Measurements from ENCODE around the gene LRBA. TPM values are rescaled to one million over a fixed set of nuclear protein-coding genes. Genes with fewer than 3 reads are reported as not detected.

Gene LRBA
- total and polyA plus RNA-seq, 12 donors = 6.2 to 31.2 (median 23.9) TPM

- no peak for ATAC-seq
- Histone ChIP-seq H3K27ac (no peak overlapping the region), H3K36me3 (peaks cover 0 to 7% (median 0%) of the 10 kb centered on the region in 9 donors), H3K4me3 (no peak overlapping the region), H3K27me3 (no peaks in the 10 kb centered on the region), H3K9me3 (no peaks in the 10 kb centered on the region), H3K4me1 (peaks cover 0 to 7% (median 0%) of the 10 kb centered on the region in 9 donors)
- 82 to 92% methylated on average over 4 of the region's 4 CpGs for WGBS, 2 donors
- DNase-seq = no peak
- TF ChIP-seq CTCF (IDR thresholded peaks at IDR 0.05) = no peak
- intact Hi-C loops (cut with DNase I) = no loop called here
These were observed 245.2 kb downstream of the LRBA start for GRCh38 chr4:150769845-150770244.

DNA sequence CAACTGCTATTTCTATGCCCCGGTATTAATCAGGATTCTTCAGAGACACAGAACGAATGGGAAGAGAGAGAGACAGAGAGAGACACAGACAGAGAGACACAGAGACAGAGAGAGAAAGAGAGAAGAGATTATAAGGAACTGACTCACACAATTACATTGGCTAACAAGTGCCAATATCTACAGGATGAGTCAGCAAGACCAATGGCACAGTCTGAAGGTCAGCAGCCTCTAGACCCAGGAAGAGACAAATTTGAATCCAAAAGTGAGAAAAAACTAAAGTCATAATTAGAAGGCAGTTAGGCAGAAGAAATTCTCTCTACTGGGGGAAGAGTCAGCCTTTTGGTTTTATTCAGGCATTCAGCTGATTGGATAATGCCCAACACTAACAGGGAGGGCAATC is 245.8 kb downstream of the LRBA start:
- Histone ChIP-seq H3K4me1 (peaks cover 0 to 7% (median 0%) of the 10 kb centered on the region in 9 donors), H3K9me3 (peaks cover 0 to 2% (median 0%) of the 10 kb centered on the region in 11 donors), H3K4me3 (no peak overlapping the region), H3K27ac (no peak overlapping the region), H3K36me3 (peaks cover 0 to 7% (median 0%) of the 10 kb centered on the region in 9 donors), H3K27me3 (no peaks in the 10 kb centered on the region)
- ATAC-seq = peak in 1 of 8 donors; percentile 79
- DNase-seq = no peak
- 94 to 96% methylated on average over 2 of the region's 2 CpGs for WGBS, 2 donors
- no peak for TF ChIP-seq CTCF (IDR thresholded peaks at IDR 0.05)
- intact Hi-C loops (cut with DNase I) = no loop called here

GRCh38 chr4:150768497-150768896 is 246.6 kb downstream of the LRBA start:
- DNase-seq = no peak
- 82 to 92% methylated on average over 1 of the region's 1 CpG for WGBS, 2 donors

DNA sequence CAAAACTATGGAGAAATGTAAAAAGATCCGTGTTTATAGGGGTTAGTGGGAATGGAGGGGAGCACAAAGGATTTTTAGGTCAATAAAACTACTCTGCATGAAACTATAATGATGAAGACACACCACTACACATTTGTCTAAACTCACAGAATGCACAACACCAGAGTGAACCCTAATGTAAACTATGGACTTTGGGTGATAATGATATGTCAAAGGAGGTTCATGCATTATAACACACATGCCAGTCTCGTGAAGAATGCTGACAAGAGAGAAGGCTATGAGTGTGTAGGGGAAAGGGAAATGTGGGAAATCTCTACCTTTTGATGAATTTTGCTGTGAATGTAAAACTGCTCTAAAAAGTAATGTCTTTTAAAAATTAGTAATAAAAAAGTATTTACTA is 249.9 kb downstream of the LRBA start:
- TF ChIP-seq CTCF (IDR thresholded peaks at IDR 0.05) = no peak
- H3K36me3 ChIP-seq = no peaks in the 10 kb centered on the region
- intact Hi-C loops (cut with DNase I) = no loop called here
- peaks cover 0 to 6% (median 0%) of the 10 kb centered on the region in 11 donors for H3K9me3 ChIP-seq
- WGBS, 2 donors = 94% methylated on average over 2 of the region's 2 CpGs
- no peak for ATAC-seq
- no peak overlapping the region for H3K27ac ChIP-seq
- H3K4me1 ChIP-seq = peaks cover 0 to 7% (median 0%) of the 10 kb centered on the region in 9 donors
- no peak overlapping the region for H3K4me3 ChIP-seq
- no peak for DNase-seq
- no peaks in the 10 kb centered on the region for H3K27me3 ChIP-seq

More at GRCh38 chr4:150768497-150768896, 246.6 kb downstream of the LRBA start:
- peaks cover 0 to 7% (median 0%) of the 10 kb centered on the region in 9 donors for H3K36me3 ChIP-seq
- peaks cover 0 to 6% (median 0%) of the 10 kb centered on the region in 11 donors for H3K9me3 ChIP-seq
- H3K27me3 ChIP-seq = no peaks in the 10 kb centered on the region
- no peak overlapping the region for H3K27ac ChIP-seq
- intact Hi-C loops (cut with DNase I) = no loop called here
- no peak for ATAC-seq
- H3K4me3 ChIP-seq = no peak overlapping the region
- H3K4me1 ChIP-seq = peaks cover 0 to 7% (median 0%) of the 10 kb centered on the region in 9 donors
- TF ChIP-seq CTCF (IDR thresholded peaks at IDR 0.05) = no peak
